ENCODE measurements around the gene POLN. TPM values are rescaled to one million over a fixed set of nuclear protein-coding genes. Genes with fewer than 3 reads are reported as not detected.

Gene POLN
- polyA plus RNA-seq, 2 of the 4 experiments (the other 2 are of a cell fraction) = 2.4 to 2.9 TPM

DNA sequence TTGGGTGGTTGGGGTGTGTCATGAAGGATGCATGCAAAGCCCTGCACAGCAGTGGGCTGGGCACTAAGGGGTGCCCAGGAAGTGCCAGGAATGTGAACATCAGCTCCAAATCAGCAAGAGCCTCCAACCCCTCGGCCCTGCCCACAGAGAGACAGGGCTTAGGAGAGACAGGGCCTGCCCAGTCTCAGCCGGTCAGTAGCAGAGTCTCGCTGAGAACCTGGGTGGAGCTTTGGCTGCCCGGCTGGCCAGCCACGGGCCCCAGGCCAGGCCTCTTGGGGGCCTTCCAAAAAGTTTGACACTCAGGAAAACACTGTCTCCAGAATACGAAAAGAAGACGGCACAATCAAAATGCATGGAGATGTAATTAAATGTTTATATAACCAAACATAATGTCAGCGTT, 24.3 kb upstream of the POLN start:
- H3K27ac ChIP-seq = no peak overlapping the region
- H3K4me3 ChIP-seq = no peak overlapping the region
- TF ChIP-seq BHLHE40 (IDR thresholded peaks at IDR 0.05; ENCODE audit: low read depth, low read length) (no peak), POLR2AphosphoS2 (conservative IDR thresholded peaks at IDR 0.05; ENCODE audit: low read length) (no peak), CHD4 (IDR thresholded peaks at IDR 0.05; ENCODE audit: borderline replicate concordance) (no peak), GATA3 (IDR thresholded peaks at IDR 0.05; ENCODE audit: borderline replicate concordance) (no peak)
- H3K4me2 ChIP-seq = no peak overlapping the region
- WGBS (ENCODE audit: missing lambda C conversion rate) = 78% methylated on average over 5 of the region's 8 CpGs
- ATAC-seq = no peak
- POLR2A ChIA-PET = no interaction called here
- H3K9me3 ChIP-seq = no peaks in the 10 kb centered on the region
- DNase-seq (ENCODE audit: low read depth in 1 of 2, low spot score in 1 of 2) = no peak
- CTCF ChIA-PET = no interaction called here
- no peaks in the 10 kb centered on the region for H3K4me1 ChIP-seq
- FAIRE-seq = no peak

DNA sequence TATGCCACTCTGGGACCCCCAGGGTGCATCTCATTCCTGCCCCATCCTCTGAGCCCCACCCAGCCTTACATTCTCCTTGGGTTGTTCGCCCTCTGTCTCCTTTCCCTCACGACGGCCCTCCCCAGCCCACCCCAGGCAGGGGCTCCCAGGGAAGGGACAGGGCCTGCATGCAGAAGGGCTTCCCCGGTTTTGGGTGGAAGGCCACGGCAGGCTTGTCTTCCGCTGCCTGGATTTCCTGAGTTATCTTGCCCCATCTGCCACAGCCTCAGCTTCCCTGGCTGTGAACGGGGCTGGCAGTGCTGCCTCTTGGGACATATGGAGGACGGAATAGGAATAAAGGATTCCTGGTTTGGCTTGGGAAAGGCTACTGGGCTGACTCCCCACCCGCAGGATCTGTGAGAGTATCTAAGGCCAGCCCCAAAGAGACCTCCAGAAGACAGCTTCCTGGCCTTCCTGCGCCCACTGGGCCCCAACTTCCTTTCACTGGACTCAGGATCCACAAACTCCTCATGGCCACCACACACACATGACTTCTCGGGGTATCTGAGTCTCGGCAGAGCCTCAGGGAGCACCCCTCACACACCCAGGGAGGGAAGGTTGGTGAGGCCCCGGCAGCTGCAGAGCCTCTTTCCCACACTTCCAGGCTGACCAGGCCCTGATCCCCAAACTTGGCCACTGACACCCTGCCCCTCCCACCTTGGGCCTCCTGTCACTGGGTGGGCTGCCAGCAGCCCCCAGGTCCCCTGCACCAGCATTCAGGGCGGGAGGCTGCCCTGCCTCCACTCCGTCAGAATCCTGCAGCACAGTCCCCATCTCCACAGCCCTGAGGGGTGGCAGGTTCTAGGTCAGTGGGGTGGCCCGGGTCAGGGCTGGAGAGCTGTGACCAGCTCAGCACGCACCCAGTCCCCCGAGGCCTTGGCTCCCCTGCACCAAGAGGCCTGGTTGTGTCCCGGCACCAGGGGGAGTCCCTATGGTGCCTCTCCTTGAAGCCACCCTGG, 23.5 kb upstream of the POLN start:
- no peak for FAIRE-seq
- no peaks in the 10 kb centered on the region for H3K9me3 ChIP-seq
- TF ChIP-seq USF2 (IDR thresholded peaks at IDR 0.05) (no peak), CHD4 (IDR thresholded peaks at IDR 0.05; ENCODE audit: borderline replicate concordance) (no peak), CHD2 (IDR thresholded peaks at IDR 0.05; ENCODE audit: low read length, partially characterized antibody) (no peak), SMC3 (IDR thresholded peaks at IDR 0.05) (no peak), KDM5A (IDR thresholded peaks at IDR 0.05) (no peak), NFE2L2 (conservative IDR thresholded peaks at IDR 0.05; ENCODE audit: low read length) (no peak)
- TF ChIP-seq, protein P1, sequence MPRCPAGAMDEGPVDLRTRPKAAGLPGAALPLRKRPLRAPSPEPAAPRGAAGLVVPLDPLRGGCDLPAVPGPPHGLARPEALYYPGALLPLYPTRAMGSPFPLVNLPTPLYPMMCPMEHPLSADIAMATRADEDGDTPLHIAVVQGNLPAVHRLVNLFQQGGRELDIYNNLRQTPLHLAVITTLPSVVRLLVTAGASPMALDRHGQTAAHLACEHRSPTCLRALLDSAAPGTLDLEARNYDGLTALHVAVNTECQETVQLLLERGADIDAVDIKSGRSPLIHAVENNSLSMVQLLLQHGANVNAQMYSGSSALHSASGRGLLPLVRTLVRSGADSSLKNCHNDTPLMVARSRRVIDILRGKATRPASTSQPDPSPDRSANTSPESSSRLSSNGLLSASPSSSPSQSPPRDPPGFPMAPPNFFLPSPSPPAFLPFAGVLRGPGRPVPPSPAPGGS (IDR thresholded peaks at IDR 0.05) = no peak
- TF ChIP-seq, protein P2, sequence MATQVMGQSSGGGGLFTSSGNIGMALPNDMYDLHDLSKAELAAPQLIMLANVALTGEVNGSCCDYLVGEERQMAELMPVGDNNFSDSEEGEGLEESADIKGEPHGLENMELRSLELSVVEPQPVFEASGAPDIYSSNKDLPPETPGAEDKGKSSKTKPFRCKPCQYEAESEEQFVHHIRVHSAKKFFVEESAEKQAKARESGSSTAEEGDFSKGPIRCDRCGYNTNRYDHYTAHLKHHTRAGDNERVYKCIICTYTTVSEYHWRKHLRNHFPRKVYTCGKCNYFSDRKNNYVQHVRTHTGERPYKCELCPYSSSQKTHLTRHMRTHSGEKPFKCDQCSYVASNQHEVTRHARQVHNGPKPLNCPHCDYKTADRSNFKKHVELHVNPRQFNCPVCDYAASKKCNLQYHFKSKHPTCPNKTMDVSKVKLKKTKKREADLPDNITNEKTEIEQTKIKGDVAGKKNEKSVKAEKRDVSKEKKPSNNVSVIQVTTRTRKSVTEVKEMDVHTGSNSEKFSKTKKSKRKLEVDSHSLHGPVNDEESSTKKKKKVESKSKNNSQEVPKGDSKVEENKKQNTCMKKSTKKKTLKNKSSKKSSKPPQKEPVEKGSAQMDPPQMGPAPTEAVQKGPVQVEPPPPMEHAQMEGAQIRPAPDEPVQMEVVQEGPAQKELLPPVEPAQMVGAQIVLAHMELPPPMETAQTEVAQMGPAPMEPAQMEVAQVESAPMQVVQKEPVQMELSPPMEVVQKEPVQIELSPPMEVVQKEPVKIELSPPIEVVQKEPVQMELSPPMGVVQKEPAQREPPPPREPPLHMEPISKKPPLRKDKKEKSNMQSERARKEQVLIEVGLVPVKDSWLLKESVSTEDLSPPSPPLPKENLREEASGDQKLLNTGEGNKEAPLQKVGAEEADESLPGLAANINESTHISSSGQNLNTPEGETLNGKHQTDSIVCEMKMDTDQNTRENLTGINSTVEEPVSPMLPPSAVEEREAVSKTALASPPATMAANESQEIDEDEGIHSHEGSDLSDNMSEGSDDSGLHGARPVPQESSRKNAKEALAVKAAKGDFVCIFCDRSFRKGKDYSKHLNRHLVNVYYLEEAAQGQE (IDR thresholded peaks at IDR 0.05) = no peak
- CTCF ChIA-PET = interaction anchor here (1.3 kb wide), 1 partner anchor 89 kb away, joined by 3 read pairs; no protein-coding TSS in a partner anchor
- no peak for ATAC-seq
- POLR2A ChIA-PET = no interaction called here
- no peak overlapping the region for H3K27ac ChIP-seq
- no peak overlapping the region for H3K4me3 ChIP-seq
- 98% methylated on average over 7 of the region's 19 CpGs for WGBS (ENCODE audit: missing lambda C conversion rate)
- peaks cover 3% of the 10 kb centered on the region; the same call in 1 of the 3 replicates for H3K4me1 ChIP-seq
- H3K4me2 ChIP-seq = no peak overlapping the region
- DNase-seq (ENCODE audit: low read depth in 1 of 2, low spot score in 1 of 2) = no peak

DNA sequence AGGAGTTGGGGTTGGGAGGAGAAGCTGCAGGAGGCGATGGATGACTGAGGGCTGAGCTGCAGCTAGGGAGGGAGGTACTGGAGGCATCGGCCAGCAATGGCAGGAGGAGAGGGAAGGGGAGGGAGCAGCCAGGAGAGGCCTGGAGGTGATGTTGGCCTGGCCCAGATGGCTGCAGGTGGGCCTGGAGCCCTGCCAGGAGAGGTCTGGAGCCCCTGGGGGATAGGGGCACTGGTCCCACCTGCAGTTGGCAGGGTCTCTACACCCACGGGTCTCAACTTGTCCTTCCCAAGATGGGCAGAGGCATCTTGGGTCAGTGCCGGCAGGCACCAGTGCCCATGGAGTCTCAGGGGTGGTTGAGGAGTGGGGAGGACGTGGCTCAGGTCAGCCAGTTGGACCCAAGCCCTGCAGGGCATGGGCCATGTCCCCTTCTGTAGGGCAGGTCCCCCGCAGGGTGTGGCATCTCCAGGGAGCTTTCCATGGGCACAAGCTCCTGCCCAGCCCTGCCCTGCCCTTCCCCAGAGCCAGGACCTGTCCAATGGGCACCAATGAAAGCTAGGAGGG, 22.6 kb upstream of the POLN start:
- peaks cover 6% of the 10 kb centered on the region; the same call in 1 of the 3 replicates for H3K4me1 ChIP-seq
- POLR2A ChIA-PET = no interaction called here
- H3K9me3 ChIP-seq = no peaks in the 10 kb centered on the region
- no peak for ATAC-seq
- H3K4me2 ChIP-seq = no peak overlapping the region
- CTCF ChIA-PET = interaction anchor here (0.6 to 1.3 kb wide), 2 partner anchors 89 to 358 kb away, joined by 3 read pairs; no protein-coding TSS in a partner anchor
- WGBS (ENCODE audit: missing lambda C conversion rate) = 82% methylated on average over 3 of the region's 6 CpGs
- DNase-seq (ENCODE audit: low read depth in 1 of 2, low spot score in 1 of 2) = no peak
- no peak overlapping the region for H3K4me3 ChIP-seq
- no peak overlapping the region for H3K27ac ChIP-seq
- FAIRE-seq = no peak
- TF ChIP-seq MAFK (IDR thresholded peaks at IDR 0.05; ENCODE audit: partially characterized antibody) = no peak
- TF ChIP-seq, protein P2 (IDR thresholded peaks at IDR 0.05) = no peak
- TF ChIP-seq TFCP2L1 (CRISPR knock-in tag; IDR thresholded peaks at IDR 0.05) = no peak
- no peak for TF ChIP-seq HDAC2 (IDR thresholded peaks at IDR 0.05)
- no peak for TF ChIP-seq JUNB (IDR thresholded peaks at IDR 0.05)
- TF ChIP-seq MYC (IDR thresholded peaks at IDR 0.05; ENCODE audit: borderline replicate concordance, low read length) = no peak
- TF ChIP-seq RFX5 (IDR thresholded peaks at IDR 0.05) = no peak
- no peak for TF ChIP-seq FOXS1 (CRISPR knock-in tag; IDR thresholded peaks at IDR 0.05)
- TF ChIP-seq NPAS2 (CRISPR knock-in tag; IDR thresholded peaks at IDR 0.05; ENCODE audit: borderline replicate concordance) = no peak
- TF ChIP-seq EHMT2 (IDR thresholded peaks at IDR 0.05; ENCODE audit: low read depth) = no peak
- TF ChIP-seq NFE2L2 (conservative IDR thresholded peaks at IDR 0.05; ENCODE audit: low read length) = no peak
- no peak for TF ChIP-seq GATA3 (IDR thresholded peaks at IDR 0.05; ENCODE audit: borderline replicate concordance)
- TF ChIP-seq POLR2AphosphoS2 (conservative IDR thresholded peaks at IDR 0.05; ENCODE audit: low read length) = no peak
- no peak for TF ChIP-seq CBX8 (IDR thresholded peaks at IDR 0.05)
